Measurements from ENCODE around the gene PPP1R7. TPM values are rescaled to one million over a fixed set of nuclear protein-coding genes. Genes with fewer than 3 reads are reported as not detected.

PPP1R7 gene
- polyA plus RNA-seq, 6 donors from 2014 or later: 96.4 to 130 (median 112) TPM

GRCh38 chr2:241126201-241126611 lies 24.1 kb upstream of the PPP1R7 start:
- Mint-ChIP-seq H3K4me3 (peak overlapping the region in 1 of 8 donors; percentile 50), H3K27ac (peak overlapping the region; percentile 63 to 100 (median 84)), H3K9me3 (peaks cover 0 to 3% (median 0%) of the 10 kb centered on the region in 7 donors), H3K4me1 (peaks cover 24 to 37% (median 30%) of the 10 kb centered on the region in 3 donors), H3K27me3 (no peaks in the 10 kb centered on the region), H3K36me3 (peaks cover 2 to 8% of the 10 kb centered on the region in 2 donors)
- ATAC-seq (ENCODE audit: low read depth in 2 of 2) (no peak), DNase-seq (no peak)

- Mint-ChIP-seq H3K4me3 (peak overlapping the region in 3 of 8 donors; percentile 15 to 82 (median 69)), H3K36me3 (peaks cover 0 to 6% of the 10 kb centered on the region in 2 donors), H3K4me1 (peaks cover 24 to 37% (median 30%) of the 10 kb centered on the region in 3 donors), H3K27ac (peak overlapping the region; percentile 63 to 100 (median 99)), H3K9me3 (peaks cover 0 to 3% (median 0%) of the 10 kb centered on the region in 7 donors), H3K27me3 (no peaks in the 10 kb centered on the region)
- DNase-seq (no peak), ATAC-seq (ENCODE audit: low read depth in 2 of 2) (no peak)
Observed at GRCh38 chr2:241126771-241127202, 23.5 kb upstream of the PPP1R7 start.

- no peaks in the 10 kb centered on the region for H3K27me3 Mint-ChIP-seq
- H3K9me3 Mint-ChIP-seq: peaks cover 0 to 3% (median 0%) of the 10 kb centered on the region in 7 donors
- H3K36me3 Mint-ChIP-seq: peaks cover 4 to 9% of the 10 kb centered on the region in 2 donors
- ATAC-seq (ENCODE audit: low read depth in 2 of 2): no peak
- peak overlapping the region; percentile 94 to 100 (median 99) for H3K27ac Mint-ChIP-seq
- H3K4me3 Mint-ChIP-seq: peak overlapping the region in 5 of 8 donors; percentile 50 to 85 (median 72)
- no peak for DNase-seq
- H3K4me1 Mint-ChIP-seq: peaks cover 24 to 42% (median 30%) of the 10 kb centered on the region in 3 donors
Observed at GRCh38 chr2:241128266-241128665, 22.0 kb upstream of the PPP1R7 start.

GRCh38 chr2:241129086-241129871 lies 21.0 kb upstream of the PPP1R7 start:
- H3K4me3 Mint-ChIP-seq: peak overlapping the region in 3 of 8 donors; percentile 26 to 82 (median 66)
- H3K4me1 Mint-ChIP-seq: peaks cover 24 to 42% (median 30%) of the 10 kb centered on the region in 3 donors
- ATAC-seq (ENCODE audit: low read depth in 2 of 2) (no peak), DNase-seq (no peak)
- peaks cover 4 to 10% of the 10 kb centered on the region in 2 donors for H3K36me3 Mint-ChIP-seq
- H3K27ac Mint-ChIP-seq: peak overlapping the region; percentile 77 to 100 (median 91)
- peaks cover 0 to 3% (median 0%) of the 10 kb centered on the region in 7 donors for H3K9me3 Mint-ChIP-seq
- H3K27me3 Mint-ChIP-seq: no peaks in the 10 kb centered on the region

GRCh38 chr2:241130316-241130715 lies 20.0 kb upstream of the PPP1R7 start:
- H3K27me3 Mint-ChIP-seq: no peaks in the 10 kb centered on the region

GRCh38 chr2:241131531-241131930 lies 18.7 kb upstream of the PPP1R7 start:
- peaks cover 0 to 3% (median 0%) of the 10 kb centered on the region in 7 donors for H3K9me3 Mint-ChIP-seq
- ATAC-seq (ENCODE audit: low read depth in 2 of 2) (no peak), DNase-seq (no peak)
- H3K4me1 Mint-ChIP-seq: peaks cover 22 to 31% (median 24%) of the 10 kb centered on the region in 3 donors
- no peaks in the 10 kb centered on the region for H3K27me3 Mint-ChIP-seq
- no peak overlapping the region for H3K27ac Mint-ChIP-seq
- no peak overlapping the region for H3K4me3 Mint-ChIP-seq
- H3K36me3 Mint-ChIP-seq: peaks cover 4 to 10% of the 10 kb centered on the region in 2 donors

More at GRCh38 chr2:241130316-241130715, 20.0 kb upstream of the PPP1R7 start:
- no peak overlapping the region for H3K4me3 Mint-ChIP-seq
- peaks cover 24 to 42% (median 30%) of the 10 kb centered on the region in 3 donors for H3K4me1 Mint-ChIP-seq
- peaks cover 4 to 10% of the 10 kb centered on the region in 2 donors for H3K36me3 Mint-ChIP-seq
- peak overlapping the region in 3 of 6 donors; percentile 77 to 100 (median 89) for H3K27ac Mint-ChIP-seq
- DNase-seq (no peak), ATAC-seq (ENCODE audit: low read depth in 2 of 2) (no peak)
- peaks cover 0 to 3% (median 0%) of the 10 kb centered on the region in 7 donors for H3K9me3 Mint-ChIP-seq

- peaks cover 4 to 10% of the 10 kb centered on the region in 2 donors for H3K36me3 Mint-ChIP-seq
- peaks cover 11 to 20% (median 17%) of the 10 kb centered on the region in 3 donors for H3K4me1 Mint-ChIP-seq
- ATAC-seq (ENCODE audit: low read depth in 2 of 2): no peak
- peaks cover 0 to 2% (median 0%) of the 10 kb centered on the region in 7 donors for H3K9me3 Mint-ChIP-seq
- no peaks in the 10 kb centered on the region for H3K27me3 Mint-ChIP-seq
- peak overlapping the region in 5 of 6 donors; percentile 23 to 93 (median 39) for H3K27ac Mint-ChIP-seq
- H3K4me3 Mint-ChIP-seq: peak overlapping the region in 1 of 8 donors; percentile 12
- DNase-seq: no peak
Observed at GRCh38 chr2:241132538-241133435, 17.5 kb upstream of the PPP1R7 start.

GRCh38 chr2:241133436-241133820 lies 16.8 kb upstream of the PPP1R7 start:
- peak overlapping the region in 2 of 6 donors; percentile 23 to 33 for H3K27ac Mint-ChIP-seq

GRCh38 chr2:241134711-241135110 lies 15.6 kb upstream of the PPP1R7 start:
- DNase-seq (no peak), ATAC-seq (ENCODE audit: low read depth in 2 of 2) (no peak)
- Mint-ChIP-seq H3K4me1 (peaks cover 0 to 6% (median 4%) of the 10 kb centered on the region in 3 donors), H3K4me3 (no peak overlapping the region), H3K27ac (no peak overlapping the region), H3K27me3 (no peaks in the 10 kb centered on the region), H3K36me3 (peaks cover 4 to 10% of the 10 kb centered on the region in 2 donors), H3K9me3 (no peaks in the 10 kb centered on the region)

More at GRCh38 chr2:241133436-241133820, 16.8 kb upstream of the PPP1R7 start:
- ATAC-seq (ENCODE audit: low read depth in 2 of 2): no peak
- Mint-ChIP-seq H3K4me1 (peaks cover 6 to 14% (median 12%) of the 10 kb centered on the region in 3 donors), H3K9me3 (no peaks in the 10 kb centered on the region), H3K36me3 (peaks cover 4 to 10% of the 10 kb centered on the region in 2 donors), H3K27me3 (no peaks in the 10 kb centered on the region), H3K4me3 (no peak overlapping the region)
- no peak for DNase-seq

- DNase-seq (no peak), ATAC-seq (ENCODE audit: low read depth in 2 of 2) (no peak)
- Mint-ChIP-seq H3K36me3 (peaks cover 4 to 10% of the 10 kb centered on the region in 2 donors), H3K4me1 (peaks cover 0 to 4% (median 3%) of the 10 kb centered on the region in 3 donors), H3K27me3 (no peaks in the 10 kb centered on the region), H3K4me3 (no peak overlapping the region), H3K9me3 (no peaks in the 10 kb centered on the region), H3K27ac (no peak overlapping the region)
Observed at GRCh38 chr2:241135737-241136136, 14.5 kb upstream of the PPP1R7 start.

- peaks cover 4 to 10% of the 10 kb centered on the region in 2 donors for H3K36me3 Mint-ChIP-seq
- no peaks in the 10 kb centered on the region for H3K27me3 Mint-ChIP-seq
- ATAC-seq (ENCODE audit: low read depth in 2 of 2): no peak
- no peaks in the 10 kb centered on the region for H3K9me3 Mint-ChIP-seq
- DNase-seq: no peak
- no peak overlapping the region for H3K27ac Mint-ChIP-seq
- H3K4me1 Mint-ChIP-seq: peaks cover 0 to 4% (median 0%) of the 10 kb centered on the region in 3 donors
- no peak overlapping the region for H3K4me3 Mint-ChIP-seq
Observed at GRCh38 chr2:241136191-241136590, 14.1 kb upstream of the PPP1R7 start.

- ATAC-seq (ENCODE audit: low read depth in 2 of 2) (no peak), DNase-seq (no peak)
- H3K27me3 Mint-ChIP-seq: no peaks in the 10 kb centered on the region
- H3K4me3 Mint-ChIP-seq: no peak overlapping the region
- H3K27ac Mint-ChIP-seq: no peak overlapping the region
- peaks cover 4 to 5% (median 4%) of the 10 kb centered on the region in 3 donors for H3K4me1 Mint-ChIP-seq
- peaks cover 4 to 14% of the 10 kb centered on the region in 2 donors for H3K36me3 Mint-ChIP-seq
- no peaks in the 10 kb centered on the region for H3K9me3 Mint-ChIP-seq
Observed at GRCh38 chr2:241136661-241137260, 13.5 kb upstream of the PPP1R7 start.
